ENCODE measurements around the gene DCST2.

DCST2 gene
- 0 to 0.19 (median 0.08) reads per million in 18 experiments for total RNA-seq

DNA sequence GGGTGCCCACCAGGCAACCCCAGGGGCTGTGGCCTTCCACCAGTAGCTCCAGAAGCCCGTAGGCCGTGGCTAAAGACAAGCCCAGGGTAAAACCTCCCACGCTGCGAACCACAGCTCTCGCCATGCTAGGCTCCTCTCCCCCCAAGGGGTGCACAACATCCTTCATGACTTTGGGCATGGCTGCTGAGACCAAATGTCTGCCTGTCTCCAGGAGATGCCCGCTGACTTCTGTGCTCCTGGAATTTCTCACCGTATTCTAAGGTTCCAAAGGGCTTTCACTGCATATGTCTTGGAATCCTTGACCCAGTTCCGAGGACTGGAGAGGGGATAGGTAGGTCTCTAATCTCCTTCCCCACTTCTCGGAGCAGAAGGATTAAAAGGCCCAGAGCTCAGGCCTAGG lies at the start of gene DCST2, which contains the start of gene DCST1:
Gene DCST2, minus strand, starts transcription at position 258 of the 400 bp plus-strand sequence. Its CDS starts 80 bp downstream, at position 178.
Gene DCST1, plus strand, starts transcription at position 301 of the 400 bp plus-strand sequence. CDS start 213 bp downstream, outside the sequence.
- DNase-seq: no peak

DNA sequence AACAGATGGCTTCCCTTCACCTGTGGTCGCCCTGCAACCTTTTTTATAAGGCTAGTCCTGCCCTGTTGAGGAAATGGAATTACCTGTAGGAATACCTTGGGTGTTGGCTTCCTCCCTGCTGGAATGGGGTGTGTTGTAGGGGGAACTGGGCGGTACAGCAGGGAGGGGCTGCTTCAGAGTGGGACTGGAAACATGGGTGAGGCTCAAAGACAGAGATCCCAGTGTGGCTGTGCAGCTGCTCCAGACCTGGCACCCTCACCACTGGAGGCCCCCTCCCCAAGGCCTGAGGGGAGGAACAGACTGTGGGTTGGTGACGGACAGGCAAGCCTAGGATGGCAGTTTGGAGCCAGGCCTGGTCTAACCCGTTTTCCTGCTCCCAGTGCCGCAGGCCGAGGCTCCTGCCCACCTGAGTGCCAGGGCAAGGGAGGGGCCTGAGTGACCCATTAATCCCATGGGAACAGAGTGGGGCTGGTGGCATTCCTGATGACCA lies 49.5 kb upstream of the DCST2 start:
- DNase-seq: no peak

DNA sequence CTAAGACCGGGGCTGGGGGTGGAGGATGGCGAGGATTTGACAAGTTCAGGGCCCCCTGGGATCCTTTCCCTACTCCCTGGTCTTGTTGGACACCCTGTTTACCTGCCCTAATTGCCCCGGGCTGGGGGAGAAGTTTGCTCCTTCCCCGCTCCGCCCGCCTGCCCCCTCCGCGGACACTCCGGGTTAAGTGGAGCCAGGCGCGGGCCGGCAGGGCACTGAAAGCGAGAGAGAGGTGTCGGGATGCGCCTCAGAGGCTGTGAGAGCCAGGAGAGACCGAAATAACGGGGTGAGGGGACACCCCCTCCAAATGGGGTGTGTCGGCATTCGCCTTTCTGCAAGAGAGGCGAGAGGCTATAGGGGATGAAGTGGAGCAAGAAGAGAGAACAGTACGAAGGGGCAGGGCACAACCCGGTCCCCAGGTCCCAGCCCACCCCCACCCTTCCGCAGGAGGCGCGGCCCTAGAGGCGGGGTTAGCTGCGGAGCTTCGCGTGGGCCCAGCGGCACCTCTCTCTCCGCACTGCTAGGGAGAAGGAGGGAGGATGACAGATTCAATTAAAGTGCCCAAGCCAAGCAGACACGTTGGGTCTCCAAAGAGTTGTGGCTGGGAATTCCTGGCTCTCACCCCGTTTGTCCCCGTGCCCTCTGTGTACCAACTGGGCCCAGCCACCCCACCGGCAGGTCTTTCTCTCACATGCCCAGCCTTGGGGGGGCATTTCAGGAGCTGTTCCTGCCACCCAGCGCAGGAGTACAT lies 48.9 kb upstream of the DCST2 start:
- DNase-seq: no peak

DNA sequence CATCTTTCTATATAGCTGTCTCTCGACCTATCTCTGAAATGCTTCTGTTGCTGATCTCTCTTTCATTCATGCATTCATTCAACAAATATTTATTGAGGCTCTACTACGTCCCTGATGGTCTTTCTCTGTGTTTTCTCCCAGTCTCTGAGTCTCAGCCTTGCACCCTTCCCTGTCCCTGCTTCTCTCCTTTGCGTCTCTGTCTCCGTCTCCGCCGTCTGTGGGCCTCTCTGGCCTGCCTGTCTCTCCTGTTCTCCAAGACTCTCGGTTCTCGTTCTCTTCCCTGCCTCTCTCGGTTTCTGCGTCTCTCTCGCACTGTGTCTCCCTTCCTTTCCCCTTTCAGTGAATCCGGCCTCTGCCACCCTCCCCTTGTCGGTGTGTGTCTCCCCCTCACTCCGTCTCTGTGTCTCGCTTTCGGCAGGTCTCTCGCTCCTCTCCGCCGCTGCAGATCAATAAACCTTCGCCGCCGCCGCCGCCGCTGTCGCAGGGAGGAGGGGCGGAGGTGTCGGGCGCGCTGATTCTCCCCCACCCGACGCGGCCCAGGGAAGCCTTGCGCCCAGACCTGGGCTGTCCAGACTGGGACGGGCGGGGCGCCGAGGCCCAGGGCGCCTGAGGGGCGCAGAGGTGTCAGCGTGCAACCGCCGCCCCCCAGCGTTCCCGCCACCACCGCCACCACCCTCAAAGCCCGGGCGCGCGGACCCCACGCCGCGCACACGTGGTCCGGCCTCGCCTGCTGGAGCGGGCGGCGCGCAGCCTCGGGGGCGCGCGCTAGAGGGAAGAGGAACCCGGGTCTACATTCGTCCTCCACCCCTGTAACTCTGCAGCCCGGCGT lies 48.1 kb upstream of the DCST2 start:
- peak in 1 of 2 donors; percentile 36 for DNase-seq

DNA sequence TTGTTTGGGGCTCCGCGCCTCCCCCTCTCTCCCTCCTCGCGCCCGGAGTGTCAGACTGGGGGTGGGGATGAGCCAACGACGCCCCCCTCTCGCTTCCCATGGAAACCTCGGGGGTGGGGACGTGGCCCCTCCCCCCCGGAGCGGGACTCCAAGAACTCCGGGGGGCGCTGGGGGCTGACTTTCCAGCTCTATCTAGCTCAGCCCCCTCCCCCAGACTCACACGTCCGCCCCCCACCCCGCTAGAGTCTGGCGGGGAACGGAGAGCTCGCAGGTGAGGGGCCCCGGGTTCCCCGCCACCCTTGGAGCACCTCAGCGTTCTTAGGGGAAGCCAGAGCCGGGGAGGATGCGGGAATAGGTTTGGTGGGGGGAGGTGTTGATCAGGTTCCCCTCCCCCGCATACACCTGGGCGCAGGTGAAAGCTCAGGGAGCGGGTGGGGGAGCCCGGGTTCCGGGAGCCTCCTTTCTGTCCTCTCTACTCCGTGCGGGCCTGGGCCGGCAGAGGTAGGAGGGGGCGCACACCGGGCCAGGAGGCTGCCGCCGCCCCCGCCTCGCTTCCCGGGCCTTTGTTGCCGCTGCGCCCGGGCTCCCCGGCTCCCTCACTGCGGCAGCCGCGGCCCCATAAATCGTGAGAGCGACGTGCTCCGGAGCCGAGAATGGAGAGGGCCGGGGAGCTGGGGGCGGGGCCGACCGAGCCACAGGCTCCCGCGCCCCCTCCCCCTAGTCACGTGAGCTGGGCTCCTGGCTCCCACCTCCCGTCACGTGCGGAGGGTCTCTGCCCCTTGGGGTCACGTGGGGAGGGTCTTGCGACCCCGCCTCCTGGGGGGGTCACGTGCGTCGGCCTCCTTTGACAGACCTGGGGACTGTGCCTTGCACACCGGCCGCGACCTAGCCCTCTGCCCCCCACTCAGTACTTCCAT lies 47.0 kb upstream of the DCST2 start:
- no peak for DNase-seq

DNA sequence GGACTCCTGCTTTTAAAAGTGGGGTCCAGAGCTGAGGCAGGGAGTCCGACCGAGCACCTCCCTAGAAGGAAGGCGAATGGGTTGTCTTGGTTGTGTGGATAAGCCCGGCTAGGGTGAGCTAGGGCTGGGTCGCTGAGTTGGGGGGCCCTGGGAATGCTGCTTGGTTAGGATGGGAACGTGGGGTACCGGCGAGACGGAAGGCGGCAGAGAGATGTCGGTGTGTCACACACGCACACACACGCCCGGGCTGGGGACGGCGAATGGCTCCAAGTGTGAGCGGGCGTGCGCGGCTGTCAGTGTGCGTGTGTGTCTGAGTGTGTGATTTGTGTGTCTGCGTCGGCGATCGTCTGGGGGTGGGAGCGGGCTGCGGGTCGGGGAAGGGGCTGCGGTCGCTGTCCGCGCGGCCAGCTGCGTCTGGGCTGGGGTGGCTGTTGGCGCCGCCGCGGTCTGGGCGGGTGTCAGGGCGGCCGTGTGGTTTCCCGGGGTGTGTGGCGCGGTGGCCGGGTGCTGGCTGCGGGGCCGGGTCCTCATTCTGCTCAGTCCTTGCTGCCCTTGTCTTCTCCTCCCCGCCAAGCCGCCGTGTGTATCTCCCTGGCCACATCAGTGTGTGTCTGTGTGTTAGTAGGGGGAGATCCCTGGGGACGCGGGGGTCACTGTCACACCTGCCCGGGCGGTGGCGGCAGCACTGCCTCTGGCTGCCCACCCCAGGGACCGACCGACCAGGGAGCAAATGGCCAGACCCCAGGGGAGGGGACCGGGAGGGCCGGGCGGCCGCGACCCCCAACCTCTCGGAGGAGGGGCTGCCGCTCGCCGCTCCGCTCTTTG lies 46.1 kb upstream of the DCST2 start:
- DNase-seq: no peak

DNA sequence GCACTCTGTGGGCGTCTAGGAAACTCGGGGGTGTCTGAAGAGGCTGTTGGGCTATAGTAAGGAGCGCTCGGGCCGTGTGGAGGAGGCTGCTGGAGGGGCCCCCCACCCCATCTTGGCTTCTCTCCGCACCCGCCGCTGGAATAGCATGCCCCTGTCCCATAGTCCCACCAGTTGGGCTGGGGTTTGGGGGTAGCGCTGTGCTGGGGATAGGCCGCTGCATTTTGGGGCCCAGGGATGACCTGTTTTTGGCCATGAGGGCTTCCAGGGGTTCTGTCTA lies 45.6 kb upstream of the DCST2 start:
- DNase-seq: no peak

DNA sequence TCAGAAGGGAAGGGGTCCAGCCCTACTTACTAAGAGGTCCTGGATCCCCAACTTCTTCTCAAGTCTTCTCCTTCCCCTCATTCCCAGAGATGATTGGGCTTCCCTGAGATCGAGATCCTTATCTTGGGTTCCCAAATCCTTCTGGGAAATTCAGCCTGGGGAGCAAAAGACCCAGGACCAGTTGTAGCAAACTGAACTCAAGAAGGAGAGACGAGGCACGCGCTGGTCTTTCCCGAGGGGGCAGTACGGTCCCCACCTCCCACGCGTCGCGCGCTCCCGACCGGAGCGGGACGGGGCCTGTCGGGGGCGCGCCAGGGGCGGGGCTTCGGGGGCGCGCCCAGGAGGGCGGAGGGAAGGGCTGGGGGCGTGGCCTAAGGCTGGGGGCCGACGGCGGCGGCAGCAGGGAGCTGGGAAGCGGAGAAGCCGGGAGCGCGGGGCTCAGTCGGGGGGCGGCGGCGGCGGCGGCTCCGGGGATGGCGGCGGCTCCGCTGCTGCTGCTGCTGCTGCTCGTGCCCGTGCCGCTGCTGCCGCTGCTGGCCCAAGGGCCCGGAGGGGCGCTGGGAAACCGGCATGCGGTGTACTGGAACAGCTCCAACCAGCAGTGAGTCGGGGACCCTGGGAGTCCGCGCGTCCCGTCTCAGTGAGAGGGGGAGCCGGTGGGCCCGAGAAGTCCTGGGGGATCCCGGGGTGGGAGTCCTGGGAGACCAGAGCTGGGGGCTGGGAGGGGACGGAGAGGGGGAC lies 45.1 kb upstream of the DCST2 start, which contains the start of gene EFNA3:
Gene EFNA3, plus strand, starts transcription at position 369 of the 741 bp plus-strand sequence. Its CDS starts 105 bp downstream, at position 474.
- DNase-seq: peak; percentile 63 to 72

DNA sequence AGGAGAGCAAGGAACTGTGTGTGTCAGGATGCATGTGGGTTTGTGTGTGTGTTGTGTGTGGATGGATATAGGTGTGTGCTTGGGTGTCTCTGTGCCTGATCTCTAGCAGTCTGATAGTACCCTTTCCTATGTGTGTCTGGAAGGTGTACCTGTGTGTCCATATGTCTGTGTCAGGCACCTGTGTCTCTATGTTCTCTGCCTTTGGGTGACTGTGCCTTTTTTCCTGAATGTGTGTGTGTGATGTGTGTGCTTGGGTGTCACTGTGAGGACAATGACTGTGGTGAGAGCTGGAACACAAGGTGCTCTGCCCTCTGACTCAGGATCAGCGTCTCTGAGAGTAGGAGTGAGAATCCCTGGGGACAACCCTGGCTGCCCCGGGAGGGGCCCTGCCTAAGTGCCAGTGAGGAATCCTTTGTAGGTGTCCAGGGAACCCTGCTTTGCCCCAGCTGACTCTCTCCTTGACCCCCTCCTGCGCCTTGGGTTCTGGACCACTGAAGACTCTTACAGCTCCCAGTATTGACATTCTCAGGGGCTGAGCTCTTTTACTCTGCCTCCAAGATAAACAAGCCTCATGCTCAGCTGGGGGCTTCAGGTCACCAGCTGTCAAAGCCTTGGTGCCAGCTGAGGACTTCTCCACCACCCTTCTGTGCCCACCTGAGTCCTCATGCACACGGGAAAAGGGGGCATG lies 44.3 kb upstream of the DCST2 start:
- DNase-seq: no peak

DNA sequence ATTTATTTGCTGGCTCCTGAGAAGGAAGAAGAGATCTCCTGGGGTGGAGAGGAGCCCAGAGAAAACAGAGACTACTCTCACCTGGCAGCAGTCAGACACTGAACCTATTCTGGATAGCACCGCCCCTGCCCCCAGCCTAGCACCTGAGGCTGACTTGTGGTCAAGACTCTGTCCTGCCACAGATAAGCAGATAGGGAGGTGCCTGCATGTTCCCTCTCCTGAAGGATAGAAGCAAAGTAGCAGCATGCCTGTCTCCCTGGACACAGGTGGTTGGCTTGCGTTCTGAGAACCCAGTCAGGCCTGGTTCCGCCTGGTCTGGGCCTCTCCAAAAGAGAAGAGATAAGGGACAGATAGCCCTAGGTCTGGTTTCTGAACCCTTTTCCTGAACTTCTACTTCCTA lies 43.8 kb upstream of the DCST2 start:
- no peak for DNase-seq

DNA sequence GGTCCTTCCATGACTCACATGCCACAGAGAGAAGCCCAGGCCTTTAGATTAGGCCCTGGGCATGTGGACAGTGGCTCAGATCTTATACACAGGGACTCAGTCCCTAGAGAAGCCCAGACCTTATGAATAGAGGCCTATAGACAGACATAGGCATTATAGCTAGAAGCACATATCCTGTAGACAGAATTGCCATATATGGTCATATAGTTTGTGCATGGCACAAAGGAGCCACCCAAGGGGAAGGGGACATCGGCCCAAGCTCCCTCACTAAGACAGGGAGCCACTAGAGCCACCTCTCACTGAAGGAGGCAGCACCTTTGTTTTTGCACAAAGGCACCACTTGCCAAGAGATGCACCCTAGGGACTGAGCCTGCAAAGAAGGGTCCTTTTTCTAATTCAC lies 42.8 kb upstream of the DCST2 start:
- no peak for DNase-seq

DNA sequence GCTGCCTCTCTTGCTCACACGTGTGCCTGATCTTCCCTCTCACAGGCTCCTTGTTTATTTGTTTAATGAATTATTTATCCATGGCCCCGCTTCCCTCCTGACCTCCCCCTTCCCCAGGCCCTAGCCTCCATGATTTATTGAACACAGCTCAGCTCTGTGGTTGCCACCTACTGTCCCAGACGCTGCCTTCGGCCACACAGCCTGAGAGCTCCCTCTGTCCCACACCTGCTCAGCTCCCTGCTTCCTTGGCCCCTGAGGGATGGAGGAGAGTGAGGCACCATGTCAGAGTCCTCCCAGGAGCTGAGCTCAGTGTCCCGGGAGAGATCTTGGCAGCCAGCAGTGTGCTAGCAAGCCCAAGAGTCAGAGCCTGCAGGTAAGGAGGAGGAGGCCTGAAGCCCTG lies 42.0 kb upstream of the DCST2 start:
- DNase-seq: no peak

DNA sequence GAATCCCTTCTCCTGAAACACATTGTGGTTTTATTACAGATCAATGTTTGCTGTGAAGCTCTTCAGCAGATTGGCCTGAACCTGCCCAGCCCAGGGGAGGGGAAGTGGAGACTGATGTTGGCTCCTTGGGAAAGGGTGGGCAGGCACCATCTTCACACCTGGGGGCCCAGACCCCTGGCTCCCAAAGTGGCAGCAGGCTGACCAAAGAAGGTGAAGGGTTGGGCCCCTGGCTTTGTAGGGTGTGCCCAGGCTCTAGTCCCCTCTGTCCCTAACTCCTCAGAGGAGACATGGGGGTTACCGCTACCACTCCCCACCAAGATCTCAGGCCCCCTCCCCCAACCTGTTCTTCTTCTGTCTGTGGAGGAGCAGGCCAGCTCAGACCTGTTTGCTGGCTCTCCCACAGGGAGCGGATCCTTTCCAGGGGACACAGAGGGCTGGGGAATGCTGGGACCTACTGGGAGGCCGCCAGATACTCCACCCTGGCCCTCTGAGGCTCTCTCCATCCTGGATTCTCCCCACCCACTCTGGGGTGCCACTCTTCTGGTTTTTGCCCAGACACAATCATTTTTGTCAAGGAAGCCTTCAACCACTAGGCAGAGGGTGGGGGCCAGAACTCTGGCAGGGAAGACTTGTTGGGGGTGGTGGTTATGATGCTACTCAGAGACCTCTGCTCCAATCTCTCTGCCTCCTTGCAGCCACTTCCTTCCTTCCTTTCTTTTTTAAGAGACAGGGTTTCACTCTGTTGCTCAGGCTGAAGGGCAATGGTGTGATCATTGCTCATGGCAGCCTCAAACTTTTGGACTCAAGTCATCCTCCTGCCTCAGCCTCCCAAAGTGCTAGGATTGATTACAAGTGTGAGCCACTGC lies 40.0 kb upstream of the DCST2 start:
- DNase-seq: no peak

DNA sequence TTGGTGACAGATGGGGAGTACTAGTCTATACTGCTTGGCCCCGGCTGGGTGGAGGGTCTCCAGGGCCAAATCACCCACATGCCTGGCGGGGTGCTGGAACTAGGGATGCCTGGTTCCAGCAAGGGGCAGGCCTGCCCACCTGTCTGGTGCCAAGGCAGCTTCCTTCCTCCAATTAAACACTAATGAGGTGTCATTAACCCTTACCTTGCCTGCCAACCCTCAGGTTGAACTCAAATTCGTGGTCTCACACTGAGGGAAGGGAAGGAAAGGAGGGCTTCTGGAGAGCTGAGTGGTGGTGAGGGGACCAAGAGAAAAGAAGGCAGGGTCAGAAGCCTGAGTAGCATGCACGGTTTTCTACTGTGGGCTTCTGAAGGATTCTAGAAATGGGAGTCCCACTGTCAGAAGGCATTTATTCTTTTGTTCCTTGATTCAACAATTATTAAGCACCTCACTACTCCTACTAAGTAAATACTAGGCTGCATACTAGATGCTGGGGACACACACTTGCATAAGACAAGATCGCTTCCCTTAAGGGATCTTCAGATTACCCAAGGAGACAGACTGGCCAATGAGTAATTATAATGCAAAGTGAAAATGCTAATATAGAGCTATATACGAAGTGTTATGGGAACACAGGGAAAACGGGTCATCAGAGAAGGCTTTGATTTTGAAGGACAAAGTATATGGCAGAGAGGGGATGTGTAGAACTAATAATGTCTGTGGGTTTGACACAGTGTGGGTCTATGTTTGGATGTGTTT lies 39.1 kb upstream of the DCST2 start:
- peak; percentile 23 for DNase-seq

DNA sequence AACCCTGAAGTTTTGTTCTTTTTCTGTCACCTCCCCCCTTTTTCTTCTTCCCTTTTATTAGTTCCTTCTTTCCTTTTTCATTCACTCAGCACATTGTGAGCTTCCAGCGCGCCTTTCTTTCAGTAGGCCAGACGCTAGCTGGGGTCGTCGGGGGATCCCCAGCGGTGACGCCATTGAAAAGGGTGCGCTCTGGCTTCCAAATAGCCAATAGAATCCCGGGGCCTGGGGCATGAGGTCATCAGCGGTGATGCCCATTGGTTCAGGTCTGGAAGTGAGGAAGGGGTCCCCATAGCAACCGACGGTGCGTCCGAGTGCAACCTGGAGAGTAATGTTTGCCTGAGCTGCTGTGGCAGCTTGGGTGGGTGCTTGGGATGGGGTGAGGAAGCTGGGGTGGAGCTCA lies 38.1 kb upstream of the DCST2 start:
- peak; percentile 8 to 40 for DNase-seq

DNA sequence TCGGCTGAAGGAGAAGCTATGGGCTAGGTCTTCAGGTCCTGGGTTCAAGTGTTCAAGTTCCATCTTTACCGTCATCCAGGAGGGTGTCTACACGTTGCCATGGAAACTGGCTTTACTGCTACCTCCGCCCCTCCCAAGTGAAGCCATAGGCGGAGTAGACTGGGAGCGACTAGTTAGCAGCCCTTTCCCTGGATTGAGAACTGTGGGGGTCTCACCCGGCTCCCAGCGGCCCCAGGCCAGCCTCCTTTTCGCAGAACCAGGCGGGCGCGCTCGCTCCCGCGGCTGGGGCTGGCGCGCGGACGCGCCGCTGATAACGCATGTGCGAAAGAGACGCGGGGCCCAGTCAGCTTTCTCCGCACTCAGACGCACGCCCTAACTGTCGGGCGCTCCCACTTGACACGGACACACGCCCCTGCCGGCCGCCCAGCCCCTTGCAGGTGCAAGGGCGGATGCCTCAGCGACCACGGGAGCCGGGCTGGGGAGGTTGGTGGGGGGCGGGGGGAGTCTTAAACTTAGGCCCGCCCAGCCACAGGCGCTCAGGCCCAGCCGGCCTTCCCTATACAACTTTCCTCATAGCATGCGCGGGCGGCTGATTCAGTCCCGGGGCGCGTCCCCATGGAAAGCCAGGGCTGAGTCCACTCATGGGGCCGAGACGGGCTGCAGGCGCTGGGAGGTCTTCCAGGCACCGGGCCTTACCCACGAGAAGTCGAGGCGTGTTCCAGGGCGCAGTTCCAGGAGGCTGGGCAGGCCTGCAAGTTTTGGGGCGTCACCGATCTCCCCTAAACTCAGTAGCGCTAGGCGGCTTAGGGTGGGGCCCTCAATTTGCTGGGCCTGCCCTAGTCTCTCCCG lies 37.4 kb upstream of the DCST2 start:
- peak; percentile 63 to 79 for DNase-seq

DNA sequence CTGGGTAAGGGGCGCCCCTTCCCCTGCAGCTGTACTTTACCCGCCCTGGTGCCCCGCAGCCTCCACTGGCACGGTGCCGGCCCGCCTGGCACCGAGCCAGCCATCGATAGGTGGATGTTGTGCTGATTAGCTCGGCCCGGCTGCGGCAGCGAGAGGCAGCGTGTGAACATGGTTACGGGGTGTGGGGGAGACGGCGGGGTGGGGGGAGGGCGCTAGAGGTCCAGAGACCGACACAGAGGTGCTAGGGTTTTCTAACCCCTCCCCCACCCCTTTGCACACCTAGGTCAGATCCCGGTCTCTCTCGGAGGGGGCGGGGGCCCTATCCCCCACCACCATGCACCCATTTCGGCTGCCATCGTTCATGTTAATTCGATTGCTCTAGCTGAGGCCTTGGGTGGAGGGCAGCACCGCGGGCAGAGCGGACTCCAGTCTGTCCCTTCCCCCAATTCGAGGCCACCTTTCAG lies 36.6 kb upstream of the DCST2 start:
- DNase-seq: no peak
